Heart left ventricle (tissue), 16 donors: ENCODE measurements around the gene LAMA1. TPM values are rescaled to one million over a fixed set of nuclear protein-coding genes. Genes with fewer than 3 reads are reported as not detected.

Experiments
- ATAC-seq, 4 donors: fragments of 200-7000 bp; cut with Tn5 transposase; one replicate each; pipeline ENCODE4 v1.9.1; 2020 to 2022; ENCODE audit warnings: moderate library complexity in 4 of 4, mild to moderate bottlenecking in 3 of 4, moderate number of reproducible peaks in 1 of 4
- DNase-seq, 5 donors: peaks; one replicate each; pipeline ENCODE4 v3.0.0-alpha.2; 2020
- H3K27ac ChIP-seq, 12 donors: fragments of 200-600 bp; sonication (generic) in 4 of 12; one replicate each; pipeline versions ENCODE4 v1.5.0 to v1.8.0; 2016 to 2022; ENCODE audit warnings: mild to moderate bottlenecking in 2 of 12
- H3K27me3 ChIP-seq, 9 donors: fragments of 200-600 bp; sonication (generic) in 2 of 9; one replicate each; pipeline versions ENCODE4 v1.5.1 to v1.8.0; 2016 to 2022; ENCODE audit warnings: mild to moderate bottlenecking in 3 of 9
- H3K36me3 ChIP-seq, 9 donors: fragments of 200-600 bp; sonication (generic) in 2 of 9; one replicate each; pipeline versions ENCODE4 v1.5.0 to v1.8.0; 2018 to 2022; ENCODE audit warnings: mild to moderate bottlenecking in 2 of 9
- H3K4me1 ChIP-seq, 12 donors: fragments of 200-600 bp; sonication (generic) in 4 of 12; one replicate each; pipeline versions ENCODE4 v1.5.0 to v1.8.0; 2016 to 2022; ENCODE audit warnings: mild to moderate bottlenecking in 3 of 12
- H3K4me3 ChIP-seq, 12 donors: fragments of 200-600 bp; sonication (generic) in 4 of 12; one replicate each; pipeline versions ENCODE4 v1.5.0 to v1.8.0; 2017 to 2022; ENCODE audit warnings: mild to moderate bottlenecking in 9 of 12, moderate library complexity in 4 of 12
- H3K9me3 ChIP-seq, 12 donors: fragments of 200-600 bp; sonication (generic) in 4 of 12; one replicate each; pipeline versions ENCODE4 v1.5.0 to v1.8.0; 2016 to 2022; ENCODE audit warnings: mild to moderate bottlenecking in 1 of 12
- CTCF ChIP-seq, 12 donors: fragments of 200-600 bp; sonication (generic) in 4 of 12; IDR thresholded peaks; one replicate each; pipeline versions ENCODE4 v1.5.0 to v1.8.0; 2018 to 2022; ENCODE audit warnings: antibody characterized with exemption in 12 of 12, mild to moderate bottlenecking in 5 of 12
- POLR2A ChIP-seq, 2 donors: fragments of 450-650 bp; IDR thresholded peaks; one replicate each; pipeline ENCODE4 v1.6.1; 2017; ENCODE audit warnings: antibody characterized with exemption in 2 of 2, mild to moderate bottlenecking in 2 of 2, moderate library complexity in 2 of 2
- WGBS, 4 donors: extraction: QIAGEN DNeasy Blood & Tissue Kit in 2 of 4; methylation state at CpG; one replicate each; pipeline versions ENCODE4 v1.1.5 to v1.1.7; 2013 to 2018; 5-methylcytosine and 5-hydroxymethylcytosine counted together
- intact Hi-C, 10 donors: fragments of 100-400 bp; cut with DNase I; formaldehyde crosslinking; loops; one replicate each; pipeline versions ENCODE4 v1.11.1 to v1.14.2; 2022
- polyA plus RNA-seq, 2 donors: library from polyadenylated mRNA; stranded (reverse); fragments of 200-250 nt; gene quantifications; one replicate each; pipeline ENCODE4 v1.2.3, GENCODE V29; 2013
- total RNA-seq, 9 donors: library from RNA; depleted of rRNA in 2 of 9; stranded (reverse); fragments of >200 nt in 2 of 9; fragmentation: NEBNext Ultra II Directional in 3 of 9; extraction: Animal tissue kit (Norgen Biotek cat#: 25700) in 3 of 9; gene quantifications; one replicate each; pipeline versions ENCODE4 v1.1.0 to v1.2.4, GENCODE V29; 2016 to 2023
- donor health status: ischemic (EF 13 %, LVEDD 7.1; RV severe dilation, severe dysfunction).
- donor health status: healthy with polysubstance abuse.
- donor health status: DM: no; HTN: yes; CAD: no.
- donor health status: DM: no; HTN: no; CAD: no.
- donor health status: ischemic (EF 25% LVEDD 6.9; RV normal size, moderate dysfunction).
- donor health status: ischemic (EF 25% LVEDD 5.7; RV mildly dilated, moderate dysfunction).
- donor health status: healthy.
- donor health status: DM: yes; HTN: yes; CAD: no.
- donor health status: ischemic (EF 35%, LVEDD 5.7; RV mildly dilated, moderate dysfunction).
- donor health status: nonischemic (EF 11% LVEDD 7.7; RV severe dilation, severe dysfunction).
- donor health status: DM: yes; HTN: yes; CAD: no.
- donor health status: PGD.
- donor health status: ischemic (EF 29% LVEDD 5.4; RV normal size, mild dysfunction).
- donor health status: nonischemic (EF 23%, LVEDD 6.1; RV moderate dilation, normal function).

Gene LAMA1
- total and polyA plus RNA-seq, 11 donors, result 0.04 to 1.7 (median 0.28) TPM

GRCh38 chr18:6955304-6955703, 162.3 kb downstream of the LAMA1 start:
- DNase-seq, result no peak
- Histone ChIP-seq H3K36me3 (no peaks in the 10 kb centered on the region), H3K4me1 (no peaks in the 10 kb centered on the region), H3K27me3 (peaks cover 0 to 6% (median 0%) of the 10 kb centered on the region in 9 donors), H3K4me3 (no peak overlapping the region), H3K9me3 (peaks cover 0 to 4% (median 0%) of the 10 kb centered on the region in 12 donors), H3K27ac (no peak overlapping the region)
- intact Hi-C loops, result loop anchor here in 1 of 10 donors (10.0 kb wide), 1 partner anchor 59 kb away; no protein-coding TSS in a partner anchor
- TF ChIP-seq POLR2A (IDR thresholded peaks at IDR 0.05), result no peak
- TF ChIP-seq CTCF (IDR thresholded peaks at IDR 0.05), result no peak
- no peak for ATAC-seq
- 93 to 96% (median 94%) methylated on average over 18 of the region's 18 CpGs for WGBS, 4 donors

- no peak overlapping the region for H3K4me3 ChIP-seq
- no peaks in the 10 kb centered on the region for H3K4me1 ChIP-seq
- no peak for TF ChIP-seq POLR2A (IDR thresholded peaks at IDR 0.05)
- TF ChIP-seq CTCF (IDR thresholded peaks at IDR 0.05), result no peak
- no peak overlapping the region for H3K27ac ChIP-seq
- 72 to 88% (median 84%) methylated on average over 4 of the region's 4 CpGs for WGBS, 4 donors
- H3K27me3 ChIP-seq, result peaks cover 0 to 6% (median 0%) of the 10 kb centered on the region in 9 donors
- no peak for DNase-seq
- ATAC-seq, result no peak
- no peaks in the 10 kb centered on the region for H3K9me3 ChIP-seq
- intact Hi-C loops, result loop anchor here in 1 of 10 donors (10.0 kb wide), 1 partner anchor 60 kb away; no protein-coding TSS in a partner anchor
- no peaks in the 10 kb centered on the region for H3K36me3 ChIP-seq
Measured at GRCh38 chr18:6954501-6954900, 163.1 kb downstream of the LAMA1 start.

GRCh38 chr18:6951336-6952090, 166.1 kb downstream of the LAMA1 start:
- no peak for TF ChIP-seq POLR2A (IDR thresholded peaks at IDR 0.05)
- TF ChIP-seq CTCF (IDR thresholded peaks at IDR 0.05), result no peak
- Histone ChIP-seq H3K9me3 (no peaks in the 10 kb centered on the region), H3K27me3 (peaks cover 0 to 6% (median 0%) of the 10 kb centered on the region in 9 donors), H3K27ac (no peak overlapping the region), H3K4me3 (no peak overlapping the region), H3K36me3 (no peaks in the 10 kb centered on the region), H3K4me1 (no peaks in the 10 kb centered on the region)
- ATAC-seq, result no peak
- DNase-seq, result no peak
- 74 to 83% (median 75%) methylated on average over 17 of the region's 17 CpGs for WGBS, 4 donors
- intact Hi-C loops, result loop anchor here in 1 of 10 donors (10.0 kb wide), 1 partner anchor 63 kb away; no protein-coding TSS in a partner anchor

- Histone ChIP-seq H3K27me3 (peaks cover 0 to 6% (median 0%) of the 10 kb centered on the region in 9 donors), H3K27ac (no peak overlapping the region), H3K4me1 (no peaks in the 10 kb centered on the region), H3K9me3 (no peaks in the 10 kb centered on the region), H3K4me3 (no peak overlapping the region), H3K36me3 (no peaks in the 10 kb centered on the region)
- TF ChIP-seq POLR2A (IDR thresholded peaks at IDR 0.05) (no peak), CTCF (IDR thresholded peaks at IDR 0.05) (no peak)
- intact Hi-C loops, result loop anchor here in 1 of 10 donors (10.0 kb wide), 1 partner anchor 64 kb away; no protein-coding TSS in a partner anchor
- WGBS, 4 donors, result 77 to 83% (median 82%) methylated on average over 14 of the region's 14 CpGs
- ATAC-seq (no peak), DNase-seq (no peak)
Measured at GRCh38 chr18:6950641-6951040, 167.0 kb downstream of the LAMA1 start.
